GM18858 (cell line): ENCODE data around the gene DOHH.
"Not testable (repeated sequence)": the region's sequence is repeated elsewhere in the genome, so short reads cannot be mapped to it uniquely, and the experiment has no call there.

Experiments used
- ATAC-seq: cut with Tn5 transposase; IDR thresholded peaks from one replicate; pipeline ENCODE4 v1.9.1; 2021; ENCODE audit not compliant: unreplicated experiment

The DOHH gene

DNA sequence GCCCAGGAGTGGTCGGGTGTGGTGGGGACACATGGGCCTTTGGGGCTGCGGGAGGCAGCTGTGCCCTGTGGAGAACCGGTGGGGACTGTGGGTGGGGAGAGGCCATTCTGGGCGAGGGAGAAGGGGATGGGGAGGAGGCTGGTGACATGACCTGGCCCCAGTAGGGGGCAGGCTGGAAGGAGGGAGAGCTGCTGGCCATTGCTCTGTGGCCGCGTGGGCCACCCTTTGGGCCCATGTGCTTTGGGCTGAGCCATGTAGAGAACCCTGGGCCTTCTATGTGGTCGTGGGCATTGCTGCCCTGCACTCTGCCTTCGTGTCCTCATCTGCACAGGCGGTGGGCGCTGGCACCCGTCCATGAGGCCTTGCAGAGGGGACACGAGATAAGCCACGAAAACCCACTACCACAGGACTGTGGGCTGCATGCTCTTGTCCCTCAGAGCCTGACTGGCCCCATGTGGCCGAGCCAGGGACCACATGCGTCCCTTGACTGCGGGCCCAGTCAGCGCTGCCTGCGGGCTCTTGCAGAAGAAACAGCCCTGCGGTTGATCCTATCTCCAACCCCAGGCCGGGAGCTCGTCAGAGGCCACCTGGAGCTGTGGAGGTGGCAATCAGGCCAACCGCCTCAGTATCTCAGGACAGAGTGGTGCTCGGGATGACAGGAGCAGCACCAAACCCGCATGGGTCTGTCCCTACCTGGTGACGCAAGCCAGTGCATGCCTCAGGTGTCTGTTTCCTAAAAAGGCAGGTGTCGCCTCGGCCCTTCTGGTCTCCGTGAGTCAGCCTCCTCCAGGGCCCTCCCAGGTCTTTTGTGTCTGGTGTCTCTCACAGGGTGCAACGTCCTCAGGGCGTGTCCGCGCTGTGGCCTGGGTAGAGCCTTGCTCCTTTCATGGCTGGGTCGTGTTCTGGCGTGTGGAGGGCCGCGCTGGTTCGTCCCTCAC lies 20.0 kb upstream of the DOHH start:
- no peak for ATAC-seq

DNA sequence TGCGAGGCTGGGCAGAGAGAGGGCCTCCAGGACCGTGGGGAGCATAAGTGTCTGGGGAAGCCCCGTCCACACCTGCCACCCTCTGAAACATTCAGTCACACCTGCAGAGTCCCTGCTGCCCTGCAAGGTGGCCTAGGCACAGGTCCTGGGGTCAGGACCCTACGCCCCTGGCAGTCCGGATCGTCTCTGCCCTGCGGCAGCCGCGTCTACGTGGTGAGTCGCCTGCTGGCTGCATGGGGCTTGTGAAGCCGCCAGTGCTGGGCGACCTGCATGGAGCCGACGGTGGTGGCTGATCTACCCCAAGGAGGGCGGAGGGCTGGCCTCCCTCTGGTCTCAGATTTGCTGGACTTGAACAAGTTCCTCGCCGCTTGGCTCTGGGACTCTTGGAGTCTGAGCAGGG lies 18.7 kb upstream of the DOHH start:
- ATAC-seq = no peak

DNA sequence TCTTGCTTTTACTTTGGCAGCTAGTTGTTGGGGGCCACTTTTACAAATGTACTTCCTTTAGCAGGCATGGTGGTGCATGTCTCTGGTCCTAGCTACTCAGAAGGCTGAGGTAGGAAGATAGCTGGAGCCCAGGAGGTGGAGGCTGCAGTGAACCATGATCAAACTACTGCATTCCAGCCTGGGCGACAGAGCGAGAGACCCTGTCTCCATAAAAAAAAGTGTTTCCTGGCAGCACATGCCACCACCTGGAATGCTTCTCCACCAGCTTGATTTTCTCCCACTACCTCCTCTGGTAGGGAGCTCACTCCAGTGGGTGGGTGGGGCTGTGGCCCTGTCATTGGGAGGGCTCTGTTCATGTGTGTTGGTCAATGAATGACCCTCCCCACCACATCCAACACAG lies 18.2 kb upstream of the DOHH start:
- ATAC-seq = no peak

DNA sequence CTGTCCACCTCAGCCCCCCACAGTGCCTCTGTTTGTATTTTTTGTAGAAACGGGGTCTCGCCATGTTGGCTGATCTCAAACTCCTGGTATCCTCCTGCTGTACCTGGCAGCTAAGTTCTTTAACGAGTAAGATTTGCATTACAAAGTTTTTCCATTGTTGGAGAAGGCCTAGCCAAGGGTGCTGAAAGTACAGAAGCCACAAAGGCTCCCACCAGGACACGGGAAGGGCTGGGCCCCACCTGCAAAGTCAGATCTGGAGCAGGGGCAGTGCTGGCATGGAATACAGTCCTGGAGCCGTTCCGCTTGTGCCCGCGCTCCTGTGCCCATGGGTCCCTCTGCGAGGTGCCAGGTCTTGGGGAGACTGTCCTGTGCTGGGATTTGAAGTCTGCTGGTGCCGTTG lies 17.8 kb upstream of the DOHH start:
- no peak for ATAC-seq

DNA sequence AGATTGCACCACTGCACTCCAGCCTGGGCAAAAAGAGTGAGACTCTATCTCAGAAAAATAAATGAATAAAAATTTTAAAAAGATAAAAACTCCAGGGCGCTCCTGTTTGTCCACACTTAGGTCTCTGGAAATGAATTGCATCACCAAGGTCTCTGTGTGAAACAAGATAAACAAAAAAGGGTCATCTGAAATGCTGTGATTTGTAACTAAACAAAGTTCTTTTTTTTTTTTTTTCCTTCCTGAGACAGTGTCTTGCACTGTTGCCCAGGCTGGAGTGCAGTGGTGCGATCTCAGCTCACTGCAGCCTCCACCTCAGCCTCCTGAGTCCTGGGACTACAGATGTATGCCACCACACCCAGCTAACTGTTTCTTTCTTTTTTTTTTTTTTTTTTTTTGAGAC lies 17.2 kb upstream of the DOHH start:
- no peak for ATAC-seq

- no peak for ATAC-seq
Observed at GRCh38 chr19:3516675-3517207, 16.3 kb upstream of the DOHH start.

- ATAC-seq = no peak
Observed at GRCh38 chr19:3515891-3516422, 15.5 kb upstream of the DOHH start.

DNA sequence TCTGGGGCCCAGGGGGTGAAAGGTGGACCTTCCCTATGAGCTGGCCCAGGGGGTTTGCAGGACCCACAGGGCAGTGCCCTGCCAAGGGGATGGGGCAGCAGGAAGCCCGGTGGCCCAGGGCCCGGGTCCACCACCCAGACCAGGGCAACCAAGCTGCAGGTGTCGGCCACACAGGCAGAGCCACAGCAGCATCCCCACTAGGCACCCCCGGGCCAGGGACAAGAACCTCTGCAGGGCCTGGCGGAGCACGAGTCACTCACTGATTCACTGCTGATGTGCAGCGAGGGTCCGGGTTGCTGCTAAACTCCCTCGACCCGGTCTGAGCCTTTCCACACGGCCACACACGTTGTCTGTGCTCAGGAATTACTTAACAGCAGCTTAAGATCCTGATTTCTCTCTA lies 14.5 kb upstream of the DOHH start:
- ATAC-seq = no peak

- no peak for ATAC-seq
Observed at GRCh38 chr19:3513229-3514140, 13.0 kb upstream of the DOHH start.

- ATAC-seq = no peak
Observed at GRCh38 chr19:3512562-3513228, 12.2 kb upstream of the DOHH start.

GRCh38 chr19:3511506-3512251 lies 11.2 kb upstream of the DOHH start:
- ATAC-seq = no peak

- ATAC-seq = no peak
Observed at GRCh38 chr19:3510727-3511126, 10.3 kb upstream of the DOHH start.

DNA sequence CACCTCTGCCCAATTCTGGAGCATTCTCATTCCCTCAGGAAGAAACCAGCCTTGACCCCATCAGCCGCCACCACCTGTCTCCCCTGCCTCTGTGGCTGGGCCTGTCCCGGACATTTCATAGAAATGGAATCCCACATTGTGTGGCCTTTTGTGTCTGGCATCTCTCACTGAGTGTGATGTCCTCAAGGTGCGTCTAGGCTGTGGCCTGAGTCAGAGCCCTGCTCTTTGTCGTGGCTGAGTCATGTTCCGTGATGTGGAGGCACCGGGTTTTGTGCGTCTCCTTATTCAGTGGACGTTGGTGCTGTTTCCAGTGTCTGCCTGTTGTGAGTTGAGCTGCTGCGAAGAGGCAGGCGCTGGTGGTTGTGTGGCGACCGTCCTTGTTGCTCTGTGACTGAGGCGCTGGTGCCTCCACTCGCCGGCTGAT lies 9.1 kb upstream of the DOHH start:
- no peak for ATAC-seq

DNA sequence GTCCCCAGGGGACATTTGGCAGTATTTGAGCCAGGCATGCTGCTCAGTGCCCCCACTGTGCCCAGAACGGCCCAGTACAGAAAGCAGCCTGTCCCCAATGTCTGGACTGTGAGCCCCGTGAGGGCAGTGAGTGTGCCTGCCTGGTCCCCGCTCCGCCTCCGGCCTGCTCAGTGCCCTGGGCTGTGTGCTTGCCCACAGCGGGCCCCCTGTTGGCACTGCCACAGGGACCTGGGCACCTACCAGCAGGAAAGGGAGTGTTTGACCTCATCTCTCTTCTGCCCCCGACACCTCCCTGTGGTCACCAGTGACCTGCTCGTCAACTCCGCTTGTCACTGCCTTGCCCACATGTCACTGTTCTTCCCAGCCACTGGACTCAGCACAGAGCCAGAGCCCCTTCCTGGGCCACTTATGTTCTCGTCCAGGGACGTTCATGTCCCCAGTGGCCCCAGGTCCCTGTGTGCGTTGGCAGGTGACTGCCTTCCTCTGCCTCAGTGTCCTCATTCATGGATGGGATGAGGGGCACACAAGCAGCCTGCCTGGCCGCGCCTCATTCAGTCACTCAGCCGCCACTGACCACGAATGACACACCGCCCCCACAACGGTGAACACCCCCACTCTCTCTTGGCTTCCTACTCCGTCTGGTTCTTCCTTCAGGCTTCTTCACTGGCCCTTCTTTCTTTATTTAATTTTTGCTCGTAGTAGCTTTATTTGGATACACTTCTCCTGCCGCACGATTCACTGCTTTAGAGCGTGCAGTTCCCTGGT lies 8.5 kb upstream of the DOHH start:
- ATAC-seq = no peak

- not testable (repeated sequence) for ATAC-seq
Observed at GRCh38 chr19:3508121-3508661, 7.7 kb upstream of the DOHH start.

DNA sequence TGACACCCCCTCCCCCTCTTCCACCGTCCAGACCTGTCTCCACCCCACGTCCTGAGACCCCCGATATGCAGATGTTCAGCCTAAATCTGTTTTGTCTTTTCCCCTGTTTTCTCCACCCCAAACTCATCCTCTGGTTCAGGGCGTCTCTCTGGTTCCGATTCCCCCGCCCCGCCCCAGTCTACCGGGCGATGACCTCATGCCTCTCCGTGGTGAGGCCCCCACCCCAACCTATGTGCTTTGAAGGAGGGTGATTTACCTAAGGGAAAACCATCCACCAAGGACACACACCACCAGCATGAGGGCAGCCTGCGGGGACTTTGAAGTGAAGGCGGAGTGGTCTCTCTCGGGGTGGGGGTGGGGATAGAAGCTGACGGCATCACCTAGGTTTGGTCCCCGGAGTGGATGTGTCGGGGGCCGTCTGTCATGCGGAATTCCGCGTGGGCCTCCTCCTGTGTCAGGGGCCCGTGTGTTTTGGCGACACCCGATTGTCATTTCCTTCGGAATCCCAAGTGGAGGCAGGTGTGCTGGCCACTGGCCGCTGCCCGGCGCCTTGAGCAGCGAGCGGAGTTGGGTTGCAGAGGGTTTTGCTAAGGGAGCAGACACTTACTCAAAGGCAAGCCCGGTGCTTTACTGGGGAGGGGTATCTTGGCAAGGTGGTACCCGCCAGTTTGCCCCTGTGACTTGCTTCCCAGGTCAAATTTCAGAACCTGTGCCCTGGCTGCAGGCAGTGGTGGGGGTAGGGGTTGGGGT lies 7.1 kb upstream of the DOHH start:
- ATAC-seq = no peak

DNA sequence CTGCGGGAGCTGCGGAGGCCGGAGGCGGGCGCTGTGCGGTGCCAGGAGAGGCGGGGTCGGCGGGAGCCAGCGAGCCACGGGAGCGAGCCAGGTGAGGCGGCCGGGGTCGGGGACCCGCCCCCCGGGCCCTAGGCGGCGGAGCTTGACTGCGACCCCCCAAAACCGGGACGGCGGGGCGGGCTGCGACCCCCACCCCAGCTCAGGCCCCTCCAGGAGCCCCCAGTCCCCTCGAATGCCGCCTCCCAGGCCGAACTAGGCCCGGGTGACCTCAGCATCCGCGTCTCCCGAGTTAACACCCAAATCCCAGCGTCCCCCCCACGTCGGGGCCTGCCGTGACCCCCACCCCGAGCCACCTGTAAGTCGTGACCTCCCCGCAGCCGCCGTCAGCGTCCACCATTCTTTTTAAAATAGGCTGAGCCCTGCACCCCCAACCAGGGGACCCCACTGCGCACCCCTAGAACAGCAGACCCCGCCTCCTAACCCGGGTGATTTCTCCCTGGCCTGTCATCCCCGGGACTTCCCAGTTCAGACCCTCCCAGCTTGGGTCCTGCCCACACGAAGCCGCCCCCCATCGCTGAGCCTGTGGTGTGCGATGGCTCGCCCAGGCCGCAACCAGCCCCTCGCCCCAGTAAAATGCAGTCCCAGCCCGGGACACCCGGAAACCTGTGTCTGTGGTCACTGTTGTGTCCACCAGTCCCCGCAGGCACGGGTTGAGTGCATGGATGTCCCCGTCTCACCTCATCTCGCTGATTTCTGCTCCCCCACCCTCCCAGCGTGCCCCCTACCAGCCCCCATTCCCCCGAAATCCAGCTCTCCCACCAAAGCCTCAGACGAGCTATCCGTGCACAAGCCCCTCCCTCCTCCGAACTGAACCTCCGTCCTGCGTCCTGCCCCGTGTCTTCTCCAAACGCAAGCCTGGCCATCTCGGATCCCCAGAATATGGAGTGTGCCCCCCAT lies 6.2 kb upstream of the DOHH start:
- no peak for ATAC-seq
